ENCODE data around the gene ZDHHC1.

ZDHHC1 gene

GRCh38 chr16:67445126-67445426 lies 28.8 kb upstream of the ZDHHC1 start:
- TF ChIP-seq CTCF (IDR thresholded peaks at IDR 0.05; ENCODE audit: low read length, missing control alignments) = no peak
- no peak for DNase-seq (ENCODE audit: low read depth)
- no peak overlapping the region for H3K4me3 ChIP-seq (replicated peaks; ENCODE audit: low read depth, low read length)

DNA sequence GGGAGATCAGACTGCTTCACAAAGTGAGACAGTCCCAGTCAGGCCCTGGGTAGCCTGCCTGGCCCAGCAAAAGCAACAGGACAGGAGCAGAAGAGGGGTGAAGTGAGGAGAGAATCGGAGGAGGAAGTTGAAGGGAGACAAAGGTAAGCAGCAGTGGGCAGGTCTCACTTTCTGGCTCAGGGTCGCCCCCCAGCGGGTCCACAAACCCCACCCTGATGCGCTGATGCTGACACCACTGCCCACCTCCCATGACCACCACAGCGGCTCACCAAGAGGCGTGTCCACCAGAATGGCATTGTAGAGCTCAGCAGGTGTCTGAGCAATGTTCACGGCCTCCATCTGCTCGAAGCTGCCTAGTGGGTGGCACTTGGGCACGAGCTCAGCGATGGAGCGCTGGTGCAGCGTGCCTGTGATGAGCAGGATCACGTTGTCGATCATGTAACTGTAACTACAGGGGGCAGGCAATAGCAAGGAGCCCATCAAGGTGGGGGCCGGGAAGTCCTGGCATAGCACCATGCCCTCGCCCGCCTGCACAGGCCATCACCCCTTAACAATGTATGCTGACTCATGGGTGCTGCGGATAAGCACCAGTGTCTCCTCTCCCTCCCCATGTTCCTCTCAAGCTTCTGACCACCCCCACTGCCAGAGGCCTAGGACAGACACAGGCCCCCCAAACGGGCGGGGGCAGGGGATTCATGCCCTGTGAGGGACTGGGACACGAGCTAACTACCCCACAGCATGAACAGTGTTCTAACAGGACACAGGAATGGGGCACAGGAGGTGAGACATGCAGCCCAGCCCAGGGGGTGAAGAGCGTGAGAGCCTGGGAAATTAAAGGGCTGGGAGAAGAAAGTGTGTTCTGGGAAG lies 28.2 kb upstream of the ZDHHC1 start:
- no peak for DNase-seq (ENCODE audit: low read depth)
- H3K4me3 ChIP-seq (replicated peaks; ENCODE audit: low read depth, low read length) = no peak overlapping the region
- TF ChIP-seq CTCF (IDR thresholded peaks at IDR 0.05; ENCODE audit: low read length, missing control alignments) = no peak

DNA sequence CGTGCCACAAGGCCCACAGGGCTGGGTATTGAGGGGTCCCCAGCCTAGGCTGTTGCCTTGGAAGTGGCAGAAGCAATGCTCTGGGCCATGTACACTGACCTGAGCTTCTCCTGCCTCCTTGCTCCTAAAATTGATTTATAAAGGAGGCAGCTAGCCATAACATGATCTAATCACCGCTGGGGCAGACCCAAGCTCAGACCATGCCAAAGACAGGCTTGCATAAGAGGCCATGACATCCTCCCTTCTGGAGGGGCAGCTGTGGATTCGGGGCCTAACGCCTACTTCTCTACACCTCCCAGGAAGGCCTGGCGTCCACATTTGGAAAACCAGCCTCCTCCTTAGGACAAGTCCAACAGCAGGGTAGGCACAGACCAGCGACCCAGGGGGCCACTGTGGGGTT lies 27.0 kb upstream of the ZDHHC1 start:
- no peak overlapping the region for H3K4me3 ChIP-seq (replicated peaks; ENCODE audit: low read depth, low read length)
- no peak for TF ChIP-seq CTCF (IDR thresholded peaks at IDR 0.05; ENCODE audit: low read length, missing control alignments)
- no peak for DNase-seq (ENCODE audit: low read depth)

GRCh38 chr16:67442581-67443255 lies 26.4 kb upstream of the ZDHHC1 start:
- no peak for DNase-seq (ENCODE audit: low read depth)

DNA sequence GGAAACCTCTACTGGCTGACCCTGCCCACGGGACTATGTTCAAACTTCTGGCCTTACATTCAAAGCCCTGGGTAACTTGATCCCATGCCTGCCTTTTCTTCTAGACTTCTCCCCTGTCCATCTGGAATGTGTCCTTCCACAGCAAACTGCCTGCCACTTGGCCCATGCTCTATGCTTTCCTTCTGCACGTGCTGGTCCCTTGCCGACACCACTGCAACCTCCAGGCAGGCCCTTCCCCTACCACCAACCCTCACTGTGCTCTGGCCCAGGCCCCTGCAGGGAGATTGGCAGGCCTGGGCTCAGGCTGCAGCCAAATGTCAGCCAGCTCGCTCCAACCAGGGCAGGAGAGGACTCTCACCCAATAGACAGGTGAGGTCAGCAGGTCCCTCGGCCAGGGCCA lies 25.6 kb upstream of the ZDHHC1 start:
- H3K4me3 ChIP-seq (replicated peaks; ENCODE audit: low read depth, low read length) = no peak overlapping the region
- TF ChIP-seq CTCF (IDR thresholded peaks at IDR 0.05; ENCODE audit: low read length, missing control alignments) = no peak
- DNase-seq (ENCODE audit: low read depth) = no peak

More at GRCh38 chr16:67442581-67443255, 26.4 kb upstream of the ZDHHC1 start:
- H3K4me3 ChIP-seq (replicated peaks; ENCODE audit: low read depth, low read length) = no peak overlapping the region
- TF ChIP-seq CTCF (IDR thresholded peaks at IDR 0.05; ENCODE audit: low read length, missing control alignments) = no peak

GRCh38 chr16:67441271-67441753 lies 25.0 kb upstream of the ZDHHC1 start:
- no peak overlapping the region for H3K4me3 ChIP-seq (replicated peaks; ENCODE audit: low read depth, low read length)
- DNase-seq (ENCODE audit: low read depth) = no peak
- TF ChIP-seq CTCF (IDR thresholded peaks at IDR 0.05; ENCODE audit: low read length, missing control alignments) = no peak
